NCI-H1694 (cell line): ENCODE results near the gene RNMT.
"Not testable (repeated sequence)": the region's sequence is repeated elsewhere in the genome, so short reads cannot be mapped to it uniquely, and the experiment has no call there.

Experiments
- DNase-seq: peaks from one replicate; lab custom pipeline; 2025; lab: John Stamatoyannopoulos, UW

The RNMT gene

GRCh38 chr18:13726232-13726971 is at the start of gene RNMT, which contains the start of gene FAM210A:
Gene RNMT, plus strand, starts transcription at chr18:13726673. Its CDS starts 4,845 bp downstream, at chr18:13731518.
Gene FAM210A, minus strand, starts transcription at chr18:13726558. Its CDS starts 44,481 bp downstream, at chr18:13682077.
- DNase-seq = peak; percentile 57

- DNase-seq = not testable (repeated sequence)
Observed at GRCh38 chr18:13677350-13677749, 49.1 kb upstream of the RNMT start.

- DNase-seq = no peak
Observed at GRCh38 chr18:13680612-13681011, 45.9 kb upstream of the RNMT start.

GRCh38 chr18:13681701-13682100 is 44.8 kb upstream of the RNMT start:
- DNase-seq = no peak

- DNase-seq = no peak
Observed at GRCh38 chr18:13684546-13684945, 41.9 kb upstream of the RNMT start.

- DNase-seq = no peak
Observed at GRCh38 chr18:13688191-13689136, 38.0 kb upstream of the RNMT start.

GRCh38 chr18:13690060-13690459 is 36.4 kb upstream of the RNMT start:
- not testable (repeated sequence) for DNase-seq

GRCh38 chr18:13695337-13695736 is 31.1 kb upstream of the RNMT start:
- DNase-seq = not testable (repeated sequence)

GRCh38 chr18:13696961-13697360 is 29.5 kb upstream of the RNMT start:
- DNase-seq = no peak

GRCh38 chr18:13700153-13700552 is 26.3 kb upstream of the RNMT start:
- no peak for DNase-seq

- DNase-seq = no peak
Observed at GRCh38 chr18:13703899-13704298, 22.6 kb upstream of the RNMT start.

GRCh38 chr18:13710414-13710831 is 16.1 kb upstream of the RNMT start:
- no peak for DNase-seq

GRCh38 chr18:13712400-13713131 is 13.9 kb upstream of the RNMT start:
- no peak for DNase-seq

GRCh38 chr18:13713455-13714055 is 12.9 kb upstream of the RNMT start:
- no peak for DNase-seq

GRCh38 chr18:13715330-13715729 is 11.1 kb upstream of the RNMT start:
- DNase-seq = no peak

GRCh38 chr18:13716916-13717315 is 9.6 kb upstream of the RNMT start:
- no peak for DNase-seq

- DNase-seq = no peak
Observed at GRCh38 chr18:13720123-13720522, 6.3 kb upstream of the RNMT start.

GRCh38 chr18:13720847-13721246 is 5.6 kb upstream of the RNMT start:
- no peak for DNase-seq

- DNase-seq = no peak
Observed at GRCh38 chr18:13725566-13726231, 774 bp upstream of the RNMT start.

- DNase-seq = no peak
Observed at GRCh38 chr18:13726972-13727331, 479 bp downstream of the RNMT start.

GRCh38 chr18:13730481-13730880 is 4.0 kb downstream of the RNMT start:
- DNase-seq = no peak
